Measurements from ENCODE around the gene CACHD1. TPM values are rescaled to one million over a fixed set of nuclear protein-coding genes. Genes with fewer than 3 reads are reported as not detected.
A peak's percentile ranks its signal among the peaks of the same experiment; 100 is the strongest.

Gene CACHD1
- total and polyA plus RNA-seq, 2 of the 8 experiments (the other 6 are each of a cell fraction or from before 2014, with no cell fraction given), result 22.2 to 42.5 TPM

DNA sequence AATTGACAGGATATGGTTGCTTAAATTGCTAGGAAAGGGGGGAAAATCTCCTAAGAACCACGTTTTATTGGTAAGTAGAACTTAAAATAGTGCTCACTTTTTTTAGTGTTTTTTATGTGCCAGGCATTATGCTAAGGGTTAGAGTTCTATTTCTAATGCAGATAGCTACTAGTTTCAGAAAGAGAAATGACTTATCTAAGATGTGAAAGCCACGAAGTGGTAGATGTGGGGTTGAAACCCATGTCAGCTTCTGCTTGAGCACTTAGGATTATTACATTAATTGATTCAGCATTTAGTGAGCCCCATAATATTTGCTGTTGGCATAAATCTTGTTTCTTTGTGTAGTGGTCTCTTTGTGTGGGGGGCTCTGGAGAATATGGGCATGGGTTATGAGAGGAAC, 24.7 kb downstream of the CACHD1 start:
- TF ChIP-seq KDM5A (IDR thresholded peaks at IDR 0.05; ENCODE audit: low read length) (no peak), RAD21 (IDR thresholded peaks at IDR 0.05 in 1 of 2, conservative IDR thresholded peaks at IDR 0.05 in 1 of 2; ENCODE audit: low read depth in 2 of 2, low read length in 2 of 2) (no peak), CEBPB (IDR thresholded peaks at IDR 0.05; ENCODE audit: low read depth, low read length) (no peak)
- peaks cover 6% of the 10 kb centered on the region; the same call in 1 of the 2 replicates for H3K79me1 ChIP-seq (ENCODE audit: low read depth, low read length)
- no peak overlapping the region for H2BK12ac ChIP-seq (ENCODE audit: low read depth, low read length)
- H3K4me2 ChIP-seq (ENCODE audit: insufficient read depth in 1 of 2, low read depth in 2 of 2, low read length in 2 of 2), result peak overlapping the region; percentile 43 to 64; a peak in 3 of 4 replicates
- H4K91ac ChIP-seq (replicated peaks; ENCODE audit: insufficient read length, low read length), result no peak overlapping the region
- H3K9ac ChIP-seq (replicated peaks in 1 of 4; ENCODE audit: extremely low read depth in 1 of 4, low read depth in 3 of 4, low read length in 3 of 4), result no peak overlapping the region
- H3K4me1 ChIP-seq (replicated peaks in 1 of 4; ENCODE audit: control insufficient read depth in 3 of 4, insufficient read depth in 4 of 4, low read length in 3 of 4), result peaks cover 14 to 50% (median 29%) of the 10 kb centered on the region in 4 experiments
- H4K20me1 ChIP-seq (replicated peaks in 1 of 2; ENCODE audit: control insufficient read depth in 1 of 2, insufficient read depth in 2 of 2, low read length in 2 of 2), result peaks cover 0 to 5% of the 10 kb centered on the region in 2 experiments
- no peak overlapping the region for H2BK5ac ChIP-seq (ENCODE audit: low read depth, low read length)
- H3K23ac ChIP-seq (ENCODE audit: insufficient read length), result no peak overlapping the region
- no peak overlapping the region for H3K14ac ChIP-seq (ENCODE audit: insufficient read length)
- ChIA-PET CTCF (ENCODE audit: partially characterized antibody) (interaction anchor here (0.6 to 3.3 kb wide), 6 partner anchors 9 to 233 kb away, joined by 3 to 11 read pairs (median 3); no protein-coding TSS in a partner anchor), POLR2A (ENCODE audit: partially characterized antibody) (interaction anchor here (1.4 to 3.1 kb wide), 3 partner anchors 16 to 24 kb away, joined by 3 to 14 read pairs (median 10); no protein-coding TSS in a partner anchor)
- peak overlapping the region; percentile 87 for H4K5ac ChIP-seq (ENCODE audit: insufficient read length, low read depth, low read length)
- H2BK15ac ChIP-seq (ENCODE audit: low read length), result no peak overlapping the region
- H3K79me2 ChIP-seq (ENCODE audit: control insufficient read depth in 1 of 2, insufficient read depth in 2 of 2, low read length in 2 of 2), result peaks cover 10 to 74% of the 10 kb centered on the region in 2 experiments
- no peak overlapping the region for H4K8ac ChIP-seq (ENCODE audit: extremely low read depth, insufficient read depth, low read length)
- no peaks in the 10 kb centered on the region for H3K27me3 ChIP-seq (replicated peaks in 1 of 4; ENCODE audit: control insufficient read depth in 3 of 4, extremely low read depth in 1 of 4, insufficient read depth in 3 of 4, low read length in 3 of 4)
- H2BK20ac ChIP-seq (ENCODE audit: low read length), result no peak overlapping the region
- DNase-seq (ENCODE audit: low read depth in 1 of 2, low spot score in 2 of 2), result no peak
- peaks cover 2% of the 10 kb centered on the region; the same call in 1 of the 2 replicates for H3K23me2 ChIP-seq (ENCODE audit: low read depth, low read length)
- H3K18ac ChIP-seq (ENCODE audit: extremely low read depth, low read length), result no peak overlapping the region; the same call in 1 of the 2 replicates
- H3K27ac ChIP-seq (ENCODE audit: low read depth, low read length), result no peak overlapping the region
- H2BK120ac ChIP-seq (replicated peaks; ENCODE audit: low read depth, low read length), result peak overlapping the region; percentile 81
- no peak overlapping the region for H3K4ac ChIP-seq (replicated peaks; ENCODE audit: insufficient read length, low read depth, low read length)
- 21% methylated on average over 2 of the region's 2 CpGs; no CpG with 5 or more reads in 1 of the 2 experiments for WGBS, 2 experiments (ENCODE audit: extremely low coverage in 1 of 2, insufficient coverage in 1 of 2, insufficient read length in 1 of 2, insufficient replicate concordance in 2 of 2, low coverage in 1 of 2, low lambda C conversion rate in 2 of 2, missing lambda C conversion rate in 1 of 2)
- peak overlapping the region in 1 of 4 experiments; percentile 43; a peak in 2 of 8 replicates for H3K4me3 ChIP-seq (ENCODE audit: extremely low read depth in 1 of 4, insufficient read depth in 2 of 4, low read depth in 3 of 4, low read length in 4 of 4)
- no peaks in the 10 kb centered on the region for H3K9me3 ChIP-seq (ENCODE audit: insufficient read depth in 2 of 2, low read depth in 1 of 2, low read length in 1 of 2)
- FAIRE-seq, result no peak
- H2AFZ ChIP-seq (ENCODE audit: low read length), result no peak overlapping the region
- H2AK5ac ChIP-seq (ENCODE audit: low read depth, low read length), result no peak overlapping the region
- H3K56ac ChIP-seq (replicated peaks; ENCODE audit: insufficient read length, low read depth, low read length), result no peak overlapping the region
- peaks cover 0 to 3% (median 0%) of the 10 kb centered on the region in 4 experiments; a peak in 1 of 8 replicates for H3K36me3 ChIP-seq (ENCODE audit: control insufficient read depth in 2 of 4, insufficient read depth in 4 of 4, low read length in 3 of 4)

Data from H1 (cell line).